Astrocyte of the cerebellum (primary cell): ENCODE results near the gene NIN.

Experiments used
- DNase-seq: peaks from one replicate; pipeline ENCODE4 v3.0.0-alpha.2; 2011; ENCODE audit warnings: low read depth
- H3K4me3 ChIP-seq: 2 replicates; pipeline ENCODE4 v1.5.1; 2011; ENCODE audit warnings: mild to moderate bottlenecking, low read depth, low read length, moderate library complexity
- in situ Hi-C: cut with HindIII; loops from 2 replicates; pipeline ENCODE4 v1.10.0; 2017; ENCODE audit warnings: low sequenced_read_pairs
- TF ChIP-seq, protein P1 (sequence below): IDR thresholded peaks from 2 replicates; pipeline ENCODE4 v1.5.1; 2012; ENCODE audit warnings: low read length, low read depth, moderate library complexity, mild to moderate bottlenecking; ENCODE audit errors: missing control alignments

Gene NIN

DNA sequence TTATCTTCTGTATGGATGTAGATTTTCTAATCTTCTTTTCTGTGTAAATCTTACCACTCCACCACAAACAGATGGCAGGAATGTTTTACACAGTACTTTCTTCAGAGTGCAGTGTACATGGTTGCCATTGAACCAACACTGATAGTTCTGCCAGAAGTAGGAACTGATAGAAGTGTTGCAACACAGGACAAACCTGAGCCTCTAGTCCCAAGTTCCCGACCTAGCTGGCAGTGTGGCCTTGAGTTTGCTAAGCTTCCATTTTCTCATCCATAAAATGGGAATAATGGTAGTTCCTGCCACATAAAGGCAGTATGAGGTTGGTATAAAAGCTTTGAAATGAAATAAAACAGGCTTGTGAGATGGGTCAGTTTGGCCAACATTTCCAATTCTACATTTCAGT, 112.0 kb downstream of the NIN start:
- DNase-seq, result no peak

DNA sequence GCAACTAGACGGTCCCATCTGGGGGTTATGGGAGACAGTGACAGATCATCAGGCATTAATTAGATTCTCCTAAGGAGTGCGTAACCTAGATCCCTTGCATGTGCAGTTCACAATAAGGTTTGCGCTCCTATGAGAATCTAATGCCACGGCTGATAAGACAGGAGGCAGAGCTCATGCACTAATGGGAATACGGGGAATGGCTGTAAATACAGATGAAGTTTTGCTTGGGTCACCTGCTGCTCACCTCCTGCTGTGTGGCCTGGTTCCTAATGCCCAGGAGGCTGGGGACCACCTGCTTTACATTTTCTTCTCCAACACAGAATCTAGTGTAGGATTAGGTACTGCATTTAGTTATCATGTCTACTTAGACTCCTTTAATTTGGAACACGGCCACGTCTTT, 113.2 kb downstream of the NIN start:
- no peak overlapping the region for H3K4me3 ChIP-seq
- TF ChIP-seq, protein P1, sequence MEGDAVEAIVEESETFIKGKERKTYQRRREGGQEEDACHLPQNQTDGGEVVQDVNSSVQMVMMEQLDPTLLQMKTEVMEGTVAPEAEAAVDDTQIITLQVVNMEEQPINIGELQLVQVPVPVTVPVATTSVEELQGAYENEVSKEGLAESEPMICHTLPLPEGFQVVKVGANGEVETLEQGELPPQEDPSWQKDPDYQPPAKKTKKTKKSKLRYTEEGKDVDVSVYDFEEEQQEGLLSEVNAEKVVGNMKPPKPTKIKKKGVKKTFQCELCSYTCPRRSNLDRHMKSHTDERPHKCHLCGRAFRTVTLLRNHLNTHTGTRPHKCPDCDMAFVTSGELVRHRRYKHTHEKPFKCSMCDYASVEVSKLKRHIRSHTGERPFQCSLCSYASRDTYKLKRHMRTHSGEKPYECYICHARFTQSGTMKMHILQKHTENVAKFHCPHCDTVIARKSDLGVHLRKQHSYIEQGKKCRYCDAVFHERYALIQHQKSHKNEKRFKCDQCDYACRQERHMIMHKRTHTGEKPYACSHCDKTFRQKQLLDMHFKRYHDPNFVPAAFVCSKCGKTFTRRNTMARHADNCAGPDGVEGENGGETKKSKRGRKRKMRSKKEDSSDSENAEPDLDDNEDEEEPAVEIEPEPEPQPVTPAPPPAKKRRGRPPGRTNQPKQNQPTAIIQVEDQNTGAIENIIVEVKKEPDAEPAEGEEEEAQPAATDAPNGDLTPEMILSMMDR, result no peak
- no peak for DNase-seq
- in situ Hi-C loops, result no loop called here

More for the DNA sequence above, 112.0 kb downstream of the NIN start:
- TF ChIP-seq, protein P1, result no peak
- in situ Hi-C loops, result no loop called here
- H3K4me3 ChIP-seq, result no peak overlapping the region

DNA sequence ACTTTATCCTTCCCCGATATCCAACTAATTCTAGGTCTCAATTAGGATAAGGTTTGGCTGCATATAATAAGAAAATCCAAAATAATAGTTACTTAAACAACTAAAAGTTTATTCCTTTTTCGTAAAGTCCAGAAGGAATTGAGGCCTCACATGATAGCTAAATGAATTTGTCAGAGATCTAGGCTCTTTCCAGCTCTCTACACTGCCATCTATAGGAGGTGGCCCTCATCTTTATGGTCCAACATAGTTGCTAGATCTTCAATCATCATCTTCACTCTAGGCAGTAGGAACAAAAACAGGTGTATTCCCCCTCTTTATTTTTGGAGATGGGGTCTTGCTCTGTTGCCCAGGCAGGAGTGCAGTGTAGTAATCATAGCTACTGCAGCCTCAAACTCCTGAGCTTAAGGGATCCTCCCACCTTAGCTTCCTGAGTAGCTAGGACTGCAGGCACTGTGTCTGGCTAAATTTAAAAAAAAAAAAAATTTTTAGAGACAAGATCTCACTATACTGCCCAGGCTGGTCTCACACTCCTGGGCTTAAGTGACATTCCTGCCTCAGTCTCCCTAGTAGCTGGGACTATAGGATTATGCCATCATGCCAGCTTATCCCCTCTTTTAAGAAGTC, 116.4 kb downstream of the NIN start:
- no peak overlapping the region for H3K4me3 ChIP-seq
- in situ Hi-C loops, result no loop called here
- DNase-seq, result peak; percentile 9
- TF ChIP-seq, protein P1, result peak; percentile 73

DNA sequence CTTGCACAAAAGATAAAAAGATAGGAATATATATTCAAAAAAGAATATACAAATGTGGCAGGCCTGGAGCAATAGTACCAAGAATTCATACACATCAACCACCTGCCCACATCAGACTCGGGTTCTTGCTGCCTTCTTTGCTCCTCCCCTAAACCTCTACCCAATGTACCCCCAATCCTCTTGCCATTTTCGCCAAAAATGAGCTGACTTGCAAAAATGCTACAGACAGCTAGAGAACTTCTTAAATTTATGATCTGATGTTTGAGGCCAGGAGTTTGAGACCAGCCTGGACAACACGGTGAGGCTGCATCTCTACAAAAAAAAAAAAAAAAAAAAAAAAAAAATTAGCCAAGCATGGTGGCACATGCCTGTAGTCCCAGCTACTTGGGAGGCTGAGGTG, 119.9 kb downstream of the NIN start:
- in situ Hi-C loops, result no loop called here
- no peak overlapping the region for H3K4me3 ChIP-seq
- TF ChIP-seq, protein P1, result no peak
- no peak for DNase-seq

DNA sequence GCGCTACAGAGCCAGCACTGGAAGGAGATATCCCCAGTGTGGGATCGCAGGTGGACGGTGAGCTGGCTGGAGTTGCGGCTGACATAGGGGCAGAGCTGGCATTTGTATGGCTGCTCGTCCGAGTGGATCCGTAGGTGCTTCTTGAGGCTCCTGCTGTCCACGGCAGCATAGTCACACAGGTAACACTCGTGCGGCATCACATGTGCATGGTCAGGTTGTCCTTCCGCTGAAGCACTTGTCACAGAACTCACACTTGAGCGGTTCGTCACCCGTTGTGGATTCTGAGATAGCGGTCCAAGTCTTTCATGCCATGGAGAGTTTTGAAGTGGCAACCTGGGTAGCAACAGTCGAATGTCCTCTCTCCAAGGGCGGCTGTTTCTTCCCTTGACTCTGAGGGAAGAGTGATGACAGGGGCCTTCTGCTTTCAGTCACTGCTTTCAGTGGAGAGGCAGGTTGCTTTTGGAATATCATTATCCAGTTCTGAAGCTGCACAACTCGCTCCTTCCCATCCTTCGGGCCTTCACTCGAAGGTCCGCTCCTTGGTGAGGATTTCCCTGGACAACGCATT, 125.9 kb downstream of the NIN start:
- TF ChIP-seq, protein P1, result no peak
- no peak for DNase-seq
- no peak overlapping the region for H3K4me3 ChIP-seq
- in situ Hi-C loops, result no loop called here

DNA sequence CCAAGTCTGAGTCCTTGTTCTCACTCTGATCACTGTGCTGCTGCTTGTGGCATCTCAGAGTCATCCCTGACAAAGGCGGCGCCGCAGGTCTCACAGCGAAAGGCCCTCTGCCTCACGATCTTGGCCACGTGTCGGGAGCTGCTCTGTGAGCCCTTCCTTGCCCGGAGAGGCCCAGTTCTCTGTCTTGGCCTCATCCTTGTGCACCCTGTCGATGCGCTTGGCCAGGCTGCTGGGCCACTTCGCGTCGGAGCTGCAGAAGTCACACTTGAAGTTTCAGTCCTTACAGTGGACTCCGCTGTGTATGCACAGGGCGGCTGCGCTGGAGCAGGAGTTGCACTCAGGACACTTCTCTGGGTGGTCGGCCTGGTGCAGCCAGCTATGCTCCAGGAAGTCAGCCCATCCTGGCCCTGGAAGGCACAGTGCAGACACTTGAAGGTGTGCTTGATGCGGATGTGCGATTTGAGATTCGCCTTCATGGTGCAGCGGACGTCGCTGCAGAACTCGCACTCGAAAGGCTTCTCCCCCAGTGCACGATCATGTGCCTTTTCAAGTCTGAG, 126.4 kb downstream of the NIN start:
- no peak for DNase-seq
- in situ Hi-C loops, result no loop called here
- TF ChIP-seq, protein P1, result no peak

More for the DNA sequence above, 126.4 kb downstream of the NIN start:
- H3K4me3 ChIP-seq, result no peak overlapping the region
